GM23248 (cell line): ENCODE results near the gene EOLA2. TPM values are rescaled to one million over a fixed set of nuclear protein-coding genes. Genes with fewer than 3 reads are reported as not detected.
"Not testable (repeated sequence)": the region's sequence is repeated elsewhere in the genome, so short reads cannot be mapped to it uniquely, and the experiment has no call there.

Experiments used
- DNase-seq: peaks from one replicate; pipeline ENCODE4 v3.0.0-alpha.2; 2015
- H2AFZ ChIP-seq: fragments of 200-600 bp; sonication (generic); 2 replicates; pipeline ENCODE4 v1.6.1; 2016; ENCODE audit warnings: antibody characterized with exemption
- H3F3A ChIP-seq: fragments of 200-600 bp; sonication (generic); 2 replicates; pipeline ENCODE4 v1.6.1; 2016; ENCODE audit warnings: mild to moderate bottlenecking, antibody characterized with exemption, mixed run types; ENCODE audit not compliant: insufficient read depth
- H3K27ac ChIP-seq: fragments of 200-600 bp; sonication (generic); 2 replicates; pipeline ENCODE4 v1.5.1; 2016; ENCODE audit warnings: mild to moderate bottlenecking
- H3K27me3 ChIP-seq: fragments of 200-600 bp; sonication (generic); replicated peaks from 2 replicates; pipeline ENCODE4 v1.6.1; 2016; ENCODE audit warnings: mild to moderate bottlenecking; ENCODE audit not compliant: insufficient read depth
- H3K36me3 ChIP-seq: fragments of 200-600 bp; sonication (generic); 2 replicates; pipeline ENCODE4 v1.6.1; 2016; ENCODE audit warnings: low read depth, mild to moderate bottlenecking
- H3K4me1 ChIP-seq: fragments of 200-600 bp; sonication (generic); 2 replicates; pipeline ENCODE4 v1.6.1; 2016; ENCODE audit warnings: mild to moderate bottlenecking; ENCODE audit not compliant: insufficient read depth
- H3K4me2 ChIP-seq: fragments of 200-600 bp; sonication (generic); one replicate; pipeline ENCODE4 v1.6.1; 2016; ENCODE audit warnings: mild to moderate bottlenecking; ENCODE audit not compliant: unreplicated experiment
- H3K4me3 ChIP-seq: fragments of 200-600 bp; sonication (generic); 2 replicates; pipeline ENCODE4 v1.5.1; 2016; ENCODE audit warnings: mild to moderate bottlenecking
- H3K79me2 ChIP-seq: fragments of 200-600 bp; sonication (generic); 2 replicates; pipeline ENCODE4 v1.6.1; 2016; ENCODE audit warnings: mild to moderate bottlenecking; ENCODE audit not compliant: insufficient read depth
- H3K9ac ChIP-seq: fragments of 200-600 bp; sonication (generic); 2 replicates; pipeline ENCODE4 v1.6.1; 2016; ENCODE audit warnings: mild to moderate bottlenecking
- H3K9me2 ChIP-seq: fragments of 200-600 bp; sonication (generic); 2 replicates; pipeline ENCODE4 v1.6.1; 2016; ENCODE audit warnings: mixed run types, mild to moderate bottlenecking, moderate library complexity; ENCODE audit not compliant: insufficient read depth
- H3K9me3 ChIP-seq: fragments of 200-600 bp; sonication (generic); one replicate; pipeline ENCODE4 v1.6.1; 2017; ENCODE audit warnings: low read depth
- H4K20me1 ChIP-seq: fragments of 200-600 bp; sonication (generic); 2 replicates; pipeline ENCODE4 v1.6.0; 2016; ENCODE audit not compliant: insufficient read depth
- EZH2 ChIP-seq: fragments of 200-600 bp; sonication (generic); IDR thresholded peaks from 2 replicates; pipeline ENCODE4 v1.6.1; 2018; ENCODE audit warnings: antibody characterized with exemption, mild to moderate bottlenecking; ENCODE audit not compliant: insufficient read depth, poor library complexity, severe bottlenecking
- EZH2phosphoT487 ChIP-seq: fragments of 200-600 bp; sonication (generic); IDR thresholded peaks from 2 replicates; pipeline ENCODE4 v1.6.1; 2018; ENCODE audit warnings: antibody characterized with exemption, moderate library complexity, mild to moderate bottlenecking, low read depth; ENCODE audit not compliant: insufficient read depth
- WGBS, 2 experiments: methylation state at CpG; one replicate each; pipeline ENCODE4 v1.1.6; 2015 to 2017; ENCODE audit warnings: low lambda C conversion rate in 2 of 2, low coverage in 1 of 2; ENCODE audit errors: missing lambda C conversion rate in 2 of 2; 5-methylcytosine and 5-hydroxymethylcytosine counted together
- in situ Hi-C: fragments of 300-500 bp; cut with MboI; formaldehyde crosslinking; loops from 2 replicates; pipeline ENCODE4 v1.15.0; 2020
- polyA plus RNA-seq: library from polyadenylated mRNA; unstranded; fragments of >200 nt; fragmentation: Nextera tagmentation; extraction: Ambion mirVana; gene quantifications from 2 replicates; pipeline ENCODE4 v1.2.1, GENCODE V29; 2016
- total RNA-seq: library from RNA; depleted of rRNA; stranded (reverse); fragments of >200 nt; shearing (Covaris generic); gene quantifications from 2 replicates; pipeline ENCODE4 v1.2.3, GENCODE V29; 2014; rRNA removed

The EOLA2 gene
- total and polyA plus RNA-seq, 2 experiments from 2014 or later, result 28.1 to 48.2 TPM

DNA sequence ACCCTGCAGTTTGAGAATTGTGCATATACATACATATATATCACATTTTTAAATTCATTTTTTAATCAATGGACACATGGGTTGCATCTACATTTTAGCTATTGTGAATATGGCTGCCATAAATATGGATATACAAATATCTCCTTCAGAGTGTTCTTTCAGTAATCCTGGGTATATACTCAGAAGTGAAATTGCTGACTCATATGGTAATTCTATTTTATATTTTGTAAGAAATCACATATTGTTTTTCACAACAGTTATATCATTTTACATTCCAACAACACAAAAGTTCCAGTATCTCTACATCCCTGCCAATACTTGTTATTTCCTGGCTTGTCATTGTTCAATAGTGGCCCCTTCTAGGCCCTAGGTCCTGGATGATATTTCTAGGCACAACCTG, 29.6 kb downstream of the EOLA2 start:
- Histone ChIP-seq H3K9ac (no peak overlapping the region), H3K4me2 (no peak overlapping the region), H3K9me3 (no peaks in the 10 kb centered on the region), H3F3A (no peaks in the 10 kb centered on the region), H4K20me1 (no peaks in the 10 kb centered on the region), H3K79me2 (no peaks in the 10 kb centered on the region), H3K4me3 (no peak overlapping the region), H3K36me3 (no peaks in the 10 kb centered on the region), H3K4me1 (no peaks in the 10 kb centered on the region), H3K27ac (no peak overlapping the region), H3K27me3 (no peaks in the 10 kb centered on the region), H3K9me2 (no peaks in the 10 kb centered on the region), H2AFZ (no peak overlapping the region)
- in situ Hi-C loops, result no loop called here
- DNase-seq, result no peak
- TF ChIP-seq EZH2phosphoT487, result no peak
- TF ChIP-seq EZH2, result no peak

DNA sequence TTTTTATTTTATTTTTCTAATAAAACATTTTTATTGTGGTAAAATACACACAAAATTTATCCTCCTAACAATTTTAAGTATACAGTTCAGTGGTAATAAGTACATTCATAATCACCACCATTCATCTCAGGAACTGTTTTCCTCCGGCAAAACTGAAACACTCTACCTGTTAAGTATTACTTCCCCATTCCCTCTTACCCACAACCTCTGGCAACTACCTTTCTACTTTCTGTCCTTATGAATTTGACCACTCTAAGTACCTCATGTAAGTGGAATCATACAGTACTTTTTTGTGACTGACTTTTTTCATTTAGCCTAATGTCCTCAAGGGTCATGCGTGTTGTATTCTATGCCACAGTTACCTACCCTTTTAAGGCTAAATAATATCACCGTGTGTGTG, 30.0 kb downstream of the EOLA2 start:
- Histone ChIP-seq H3K36me3 (no peaks in the 10 kb centered on the region), H3K9me2 (no peaks in the 10 kb centered on the region), H2AFZ (no peak overlapping the region), H3K4me3 (no peak overlapping the region), H3F3A (no peaks in the 10 kb centered on the region), H3K4me1 (no peaks in the 10 kb centered on the region), H3K9me3 (no peaks in the 10 kb centered on the region), H3K4me2 (no peak overlapping the region), H4K20me1 (no peaks in the 10 kb centered on the region), H3K27me3 (no peaks in the 10 kb centered on the region), H3K79me2 (no peaks in the 10 kb centered on the region), H3K9ac (no peak overlapping the region), H3K27ac (no peak overlapping the region)
- no peak for DNase-seq
- TF ChIP-seq EZH2phosphoT487, result no peak
- 96 to 99% methylated on average over 3 of the region's 3 CpGs for WGBS, 2 experiments
- in situ Hi-C loops, result no loop called here

DNA sequence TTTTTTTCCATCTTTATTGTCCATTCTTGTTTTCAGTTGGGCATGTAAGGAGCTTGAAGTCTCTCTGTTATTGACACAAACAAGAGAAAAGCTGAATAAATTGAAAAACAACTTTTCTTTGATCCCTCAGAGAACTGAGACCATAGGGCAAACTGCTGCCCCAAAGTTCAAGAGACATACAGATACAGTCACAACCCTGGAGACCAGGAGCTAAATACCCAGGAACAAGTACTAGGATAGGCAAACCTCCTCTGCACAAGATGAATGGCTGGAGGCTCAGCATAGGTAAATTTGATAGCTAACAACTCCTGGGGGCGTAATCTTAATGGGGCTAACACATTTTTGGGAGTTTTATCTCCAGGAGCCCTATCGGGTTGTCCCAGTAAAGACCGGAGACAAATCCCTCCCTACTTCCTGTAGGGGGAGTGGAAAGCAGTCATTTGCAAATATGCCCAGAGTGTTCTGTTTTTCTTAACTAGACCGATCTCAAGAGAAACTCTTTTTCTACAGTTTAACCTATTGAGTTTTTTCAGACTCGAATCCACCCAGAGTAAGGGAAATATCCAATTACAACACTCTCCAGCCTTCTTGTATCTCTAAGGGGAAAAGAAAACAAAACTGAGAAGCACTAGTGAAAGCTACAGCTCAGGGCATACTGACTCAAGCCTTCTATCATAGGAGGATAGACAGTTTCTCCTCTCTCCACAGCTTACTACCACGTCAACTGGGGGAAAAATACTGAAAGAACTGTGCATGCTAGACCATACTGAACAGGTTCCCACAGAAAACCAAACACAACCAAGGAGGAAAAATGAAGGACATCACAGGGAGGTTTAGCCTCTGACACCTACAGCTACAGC, 34.2 kb downstream of the EOLA2 start:
- no peaks in the 10 kb centered on the region for H3K9me2 ChIP-seq
- 0 out of 2 replicates have a peak overlapping the region, but pooled peaks have one; percentile 55 for H3K9ac ChIP-seq
- H3F3A ChIP-seq, result no peaks in the 10 kb centered on the region
- peak overlapping the region; percentile 81 for H2AFZ ChIP-seq
- no peaks in the 10 kb centered on the region for H3K9me3 ChIP-seq
- WGBS, 2 experiments, result 5 to 18% methylated on average over 6 of the region's 6 CpGs
- peak overlapping the region; percentile 61 for H3K4me2 ChIP-seq
- H3K27me3 ChIP-seq, result no peaks in the 10 kb centered on the region
- no peak overlapping the region for H3K27ac ChIP-seq
- DNase-seq, result peak; percentile 33
- H3K4me1 ChIP-seq, result no peaks in the 10 kb centered on the region
- in situ Hi-C loops, result no loop called here
- no peak for TF ChIP-seq EZH2
- no peak for TF ChIP-seq EZH2phosphoT487
- H3K4me3 ChIP-seq, result peak overlapping the region; percentile 64
- H3K36me3 ChIP-seq, result no peaks in the 10 kb centered on the region
- no peaks in the 10 kb centered on the region for H3K79me2 ChIP-seq
- H4K20me1 ChIP-seq, result no peaks in the 10 kb centered on the region

- in situ Hi-C loops, result no loop called here
- no peak overlapping the region for H2AFZ ChIP-seq
- no peaks in the 10 kb centered on the region for H3K4me1 ChIP-seq
- WGBS, 2 experiments, result 0 to 29% methylated on average over 1 of the region's 1 CpG
- no peaks in the 10 kb centered on the region for H3F3A ChIP-seq
- H3K27me3 ChIP-seq, result no peaks in the 10 kb centered on the region
- H3K4me2 ChIP-seq, result no peak overlapping the region
- no peak overlapping the region for H3K9ac ChIP-seq
- H3K79me2 ChIP-seq, result no peaks in the 10 kb centered on the region
- H4K20me1 ChIP-seq, result no peaks in the 10 kb centered on the region
- no peak for DNase-seq
- TF ChIP-seq EZH2 (no peak), EZH2phosphoT487 (no peak)
- H3K27ac ChIP-seq, result no peak overlapping the region
- no peak overlapping the region for H3K4me3 ChIP-seq
- H3K9me3 ChIP-seq, result no peaks in the 10 kb centered on the region
- no peaks in the 10 kb centered on the region for H3K36me3 ChIP-seq
- no peaks in the 10 kb centered on the region for H3K9me2 ChIP-seq
Observed at GRCh38 chrX:149898554-149898953, 39.7 kb downstream of the EOLA2 start.

- DNase-seq, H3K9me3 ChIP-seq, H3K27ac ChIP-seq, H3K27me3 ChIP-seq, H3K36me3 ChIP-seq, H3K9me2 ChIP-seq, H3K9ac ChIP-seq, H3K4me3 ChIP-seq, H4K20me1 ChIP-seq, H3K4me2 ChIP-seq, H2AFZ ChIP-seq, H3K4me1 ChIP-seq, in situ Hi-C loops, H3K79me2 ChIP-seq, H3F3A ChIP-seq: not testable (repeated sequence)
- 53 to 60% methylated on average over 1 to 2 of the region's 2 CpGs for WGBS, 2 experiments
Observed at GRCh38 chrX:149890828-149891227, 47.5 kb downstream of the EOLA2 start.

Other genes starting within 250 kb of the EOLA2 start
- gene MAGEA11, start 226.4 kb downstream of the EOLA2 start, total RNA-seq, result not detected in 2 replicates
- gene MAGEA11, start 226.4 kb downstream of the EOLA2 start, polyA plus RNA-seq, result not detected in 2 replicates
- gene HSFX1, start 164.4 kb downstream of the EOLA2 start, total RNA-seq, result 0.25 and 0.65 TPM in 2 replicates
- gene HSFX1, start 164.4 kb downstream of the EOLA2 start, polyA plus RNA-seq, result 0.09 TPM in 1 of 2 replicates, not detected in the other
- not detected in 2 replicates for gene MAGEA9, start 156.6 kb downstream of the EOLA2 start, total RNA-seq
- not detected in 2 replicates for gene MAGEA9, start 156.6 kb downstream of the EOLA2 start, polyA plus RNA-seq
- not detected in 2 replicates for gene MAGEA8, start 57.3 kb downstream of the EOLA2 start, total RNA-seq
- gene MAGEA8, start 57.3 kb downstream of the EOLA2 start, polyA plus RNA-seq, result not detected in 2 replicates
- gene HSFX4, start 8.9 kb downstream of the EOLA2 start, total RNA-seq, result not detected in 2 replicates
- gene HSFX4, start 8.9 kb downstream of the EOLA2 start, polyA plus RNA-seq, result not detected in 2 replicates